Thyroid gland (tissue), 4 donors: ENCODE results near the gene USP6.

ENCODE experiments used
- POLR2A ChIP-seq, 2 donors: fragments of 450-650 bp; IDR thresholded peaks; one replicate each; pipeline ENCODE4 v1.6.1; 2017; ENCODE audit warnings: antibody characterized with exemption in 2 of 2, mild to moderate bottlenecking in 2 of 2, moderate library complexity in 1 of 2
- TF ChIP-seq, protein P1 (sequence below), 6 experiments: fragments of 200-600 bp in 3 of 6; fragments of 450-650 bp in 3 of 6; sonication (generic) in 3 of 6; IDR thresholded peaks; one replicate each; pipeline ENCODE4 v1.5.1; 2016 to 2019; ENCODE audit warnings: antibody characterized with exemption in 6 of 6, mild to moderate bottlenecking in 2 of 6, inconsistent platforms in 1 of 6, moderate library complexity in 1 of 6

GRCh38 chr17:5210614-5211252 lies 94.9 kb downstream of the USP6 start:
- TF ChIP-seq POLR2A (IDR thresholded peaks at IDR 0.05) = no peak
- TF ChIP-seq, protein P1, sequence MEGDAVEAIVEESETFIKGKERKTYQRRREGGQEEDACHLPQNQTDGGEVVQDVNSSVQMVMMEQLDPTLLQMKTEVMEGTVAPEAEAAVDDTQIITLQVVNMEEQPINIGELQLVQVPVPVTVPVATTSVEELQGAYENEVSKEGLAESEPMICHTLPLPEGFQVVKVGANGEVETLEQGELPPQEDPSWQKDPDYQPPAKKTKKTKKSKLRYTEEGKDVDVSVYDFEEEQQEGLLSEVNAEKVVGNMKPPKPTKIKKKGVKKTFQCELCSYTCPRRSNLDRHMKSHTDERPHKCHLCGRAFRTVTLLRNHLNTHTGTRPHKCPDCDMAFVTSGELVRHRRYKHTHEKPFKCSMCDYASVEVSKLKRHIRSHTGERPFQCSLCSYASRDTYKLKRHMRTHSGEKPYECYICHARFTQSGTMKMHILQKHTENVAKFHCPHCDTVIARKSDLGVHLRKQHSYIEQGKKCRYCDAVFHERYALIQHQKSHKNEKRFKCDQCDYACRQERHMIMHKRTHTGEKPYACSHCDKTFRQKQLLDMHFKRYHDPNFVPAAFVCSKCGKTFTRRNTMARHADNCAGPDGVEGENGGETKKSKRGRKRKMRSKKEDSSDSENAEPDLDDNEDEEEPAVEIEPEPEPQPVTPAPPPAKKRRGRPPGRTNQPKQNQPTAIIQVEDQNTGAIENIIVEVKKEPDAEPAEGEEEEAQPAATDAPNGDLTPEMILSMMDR (IDR thresholded peaks at IDR 0.05) = no peak
